Lower leg skin (tissue), 4 donors: ENCODE data around the gene CYP2R1. TPM values are rescaled to one million over a fixed set of nuclear protein-coding genes. Genes with fewer than 3 reads are reported as not detected.
A peak's percentile ranks its signal among the peaks of the same experiment; 100 is the strongest.

Experiments used
- DNase-seq, 2 donors: peaks; one replicate each; pipeline ENCODE4 v3.0.0-alpha.2; 2019; ENCODE audit warnings: low spot score in 2 of 2
- H3K4me3 ChIP-seq: fragments of 200-600 bp; sonication (generic); 2 replicates; pipeline ENCODE4 v1.5.1; 2017; ENCODE audit warnings: mild to moderate bottlenecking, low read depth; ENCODE audit not compliant: poor library complexity, severe bottlenecking
- POLR2A ChIP-seq, 2 donors: fragments of 450-650 bp; IDR thresholded peaks; one replicate each; pipeline ENCODE4 v1.6.1; 2016 to 2017; ENCODE audit warnings: antibody characterized with exemption in 2 of 2, mild to moderate bottlenecking in 1 of 2, moderate library complexity in 1 of 2
- WGBS, 2 donors: methylation state at CpG; one replicate each; pipeline ENCODE4 v1.1.5; 2018; 5-methylcytosine and 5-hydroxymethylcytosine counted together
- intact Hi-C: fragments of 100-400 bp; cut with DNase I; formaldehyde crosslinking; loops from one replicate; pipeline ENCODE4 v1.15.0; 2023; ENCODE audit warnings: low total_unique reads
- total RNA-seq, 4 donors: library from RNA; depleted of rRNA; stranded (reverse); fragments of >200 nt; gene quantifications; one replicate each; pipeline ENCODE4 v1.1.0, GENCODE V29; 2016
- TF ChIP-seq, protein P1 (sequence below), 3 donors: fragments of 450-650 bp; IDR thresholded peaks; one replicate each; pipeline ENCODE4 v1.5.1; 2016; ENCODE audit warnings: antibody characterized with exemption in 3 of 3, mild to moderate bottlenecking in 3 of 3, moderate library complexity in 2 of 3

CYP2R1 gene
- total RNA-seq, 4 donors from 2014 or later, result 19.4 to 27.9 (median 26.1) TPM

DNA sequence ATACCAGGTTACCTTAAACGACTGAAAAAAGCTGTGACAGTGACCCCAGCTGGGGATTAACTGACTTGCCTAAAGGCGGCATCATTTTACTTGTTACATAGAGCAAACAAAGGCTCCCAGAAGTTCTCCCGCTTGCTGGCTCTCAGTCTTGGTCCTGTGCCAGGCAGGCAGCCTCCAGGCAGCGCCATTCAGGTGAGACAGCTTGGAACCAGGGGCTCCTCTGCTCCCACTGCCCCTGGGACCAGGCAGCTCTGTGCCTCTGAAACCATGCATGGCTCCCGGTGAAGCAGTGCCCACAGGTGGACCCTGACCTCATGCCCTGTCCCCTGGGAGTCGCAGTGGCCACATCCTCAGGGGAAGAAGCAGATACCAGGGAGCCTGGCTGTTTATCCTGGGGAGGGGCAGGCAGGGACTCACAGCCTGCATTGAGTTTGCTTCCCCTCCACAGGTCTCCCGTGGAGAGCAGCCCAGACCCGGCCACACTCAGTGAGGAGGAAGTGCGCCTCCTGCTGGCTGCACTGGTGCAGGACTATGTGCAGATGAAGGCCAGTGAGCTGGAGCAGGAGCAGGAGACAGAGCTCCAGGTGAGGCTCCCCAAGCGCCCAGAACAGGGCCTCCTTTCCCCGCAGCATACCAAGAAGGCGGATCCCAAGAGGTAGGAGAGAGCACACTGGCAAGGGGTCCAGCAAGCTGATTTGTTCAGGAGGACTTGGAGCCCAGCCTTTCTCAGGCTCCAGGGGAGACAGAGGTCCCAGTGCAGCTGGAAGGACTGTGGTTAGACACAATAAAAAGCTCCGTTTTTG, 15.6 kb upstream of the CYP2R1 start:
- WGBS, 2 donors, result 16 to 33% methylated on average over 10 to 11 of the region's 13 CpGs
- TF ChIP-seq POLR2A (IDR thresholded peaks at IDR 0.05), result no peak
- TF ChIP-seq, protein P1, sequence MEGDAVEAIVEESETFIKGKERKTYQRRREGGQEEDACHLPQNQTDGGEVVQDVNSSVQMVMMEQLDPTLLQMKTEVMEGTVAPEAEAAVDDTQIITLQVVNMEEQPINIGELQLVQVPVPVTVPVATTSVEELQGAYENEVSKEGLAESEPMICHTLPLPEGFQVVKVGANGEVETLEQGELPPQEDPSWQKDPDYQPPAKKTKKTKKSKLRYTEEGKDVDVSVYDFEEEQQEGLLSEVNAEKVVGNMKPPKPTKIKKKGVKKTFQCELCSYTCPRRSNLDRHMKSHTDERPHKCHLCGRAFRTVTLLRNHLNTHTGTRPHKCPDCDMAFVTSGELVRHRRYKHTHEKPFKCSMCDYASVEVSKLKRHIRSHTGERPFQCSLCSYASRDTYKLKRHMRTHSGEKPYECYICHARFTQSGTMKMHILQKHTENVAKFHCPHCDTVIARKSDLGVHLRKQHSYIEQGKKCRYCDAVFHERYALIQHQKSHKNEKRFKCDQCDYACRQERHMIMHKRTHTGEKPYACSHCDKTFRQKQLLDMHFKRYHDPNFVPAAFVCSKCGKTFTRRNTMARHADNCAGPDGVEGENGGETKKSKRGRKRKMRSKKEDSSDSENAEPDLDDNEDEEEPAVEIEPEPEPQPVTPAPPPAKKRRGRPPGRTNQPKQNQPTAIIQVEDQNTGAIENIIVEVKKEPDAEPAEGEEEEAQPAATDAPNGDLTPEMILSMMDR (IDR thresholded peaks at IDR 0.05), result no peak
- intact Hi-C loops, result loop anchor here (5.0 kb wide), 1 partner anchor 115 kb away; no protein-coding TSS in a partner anchor
- DNase-seq, result peak; percentile 61 to 94
- H3K4me3 ChIP-seq, result no peak overlapping the region

DNA sequence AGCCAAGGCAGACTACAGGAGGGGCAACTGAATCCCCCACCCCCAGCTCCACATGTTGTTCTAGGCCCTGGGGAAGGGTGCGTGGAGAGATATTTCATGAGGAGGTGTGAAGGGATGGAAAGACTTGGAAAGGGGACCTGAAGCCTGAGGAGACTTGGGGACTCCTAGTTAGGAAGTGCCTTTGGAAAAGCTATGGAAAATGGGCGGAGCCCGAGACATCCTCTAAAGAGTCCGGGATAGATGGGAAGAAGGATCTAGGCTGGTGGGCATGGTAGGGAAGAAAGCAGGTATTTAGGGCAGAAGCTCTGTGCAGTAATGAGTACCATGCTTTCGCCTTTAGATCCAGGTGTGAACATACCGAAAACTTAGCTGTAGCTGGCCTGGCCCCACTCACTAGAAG, 15.0 kb upstream of the CYP2R1 start:
- TF ChIP-seq, protein P1 (IDR thresholded peaks at IDR 0.05), result no peak
- TF ChIP-seq POLR2A (IDR thresholded peaks at IDR 0.05), result no peak
- 85 to 86% methylated on average over 6 of the region's 6 CpGs for WGBS, 2 donors
- intact Hi-C loops, result loop anchor here (5.0 kb wide), 1 partner anchor 115 kb away; no protein-coding TSS in a partner anchor

DNA sequence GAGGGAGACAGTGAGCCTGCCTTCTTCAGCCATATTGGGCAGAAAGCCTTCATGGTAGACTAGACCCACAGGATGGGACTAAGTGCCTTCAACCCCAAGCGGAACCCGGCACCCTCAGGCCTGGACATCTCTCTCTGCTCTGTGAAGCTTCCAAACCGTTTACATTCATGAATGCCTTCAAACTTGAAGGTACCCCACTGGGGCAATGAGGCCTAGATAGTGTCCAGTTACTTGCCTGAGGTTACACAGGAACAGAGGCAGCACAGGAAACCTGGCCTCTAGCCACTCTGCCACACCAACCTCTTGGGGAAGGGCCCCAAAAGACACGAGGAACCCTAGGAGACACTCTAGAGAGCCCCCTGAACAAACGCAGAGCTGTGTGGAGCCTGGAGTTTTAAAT, 14.5 kb upstream of the CYP2R1 start:
- intact Hi-C loops, result loop anchor here (5.0 kb wide), 1 partner anchor 114 kb away; no protein-coding TSS in a partner anchor
- H3K4me3 ChIP-seq, result no peak overlapping the region
- WGBS, 2 donors, result 79% methylated on average over 5 of the region's 5 CpGs
- TF ChIP-seq, protein P1 (IDR thresholded peaks at IDR 0.05), result no peak
- no peak for TF ChIP-seq POLR2A (IDR thresholded peaks at IDR 0.05)
- DNase-seq, result no peak

More for the DNA sequence above, 15.0 kb upstream of the CYP2R1 start:
- H3K4me3 ChIP-seq, result no peak overlapping the region
- no peak for DNase-seq

DNA sequence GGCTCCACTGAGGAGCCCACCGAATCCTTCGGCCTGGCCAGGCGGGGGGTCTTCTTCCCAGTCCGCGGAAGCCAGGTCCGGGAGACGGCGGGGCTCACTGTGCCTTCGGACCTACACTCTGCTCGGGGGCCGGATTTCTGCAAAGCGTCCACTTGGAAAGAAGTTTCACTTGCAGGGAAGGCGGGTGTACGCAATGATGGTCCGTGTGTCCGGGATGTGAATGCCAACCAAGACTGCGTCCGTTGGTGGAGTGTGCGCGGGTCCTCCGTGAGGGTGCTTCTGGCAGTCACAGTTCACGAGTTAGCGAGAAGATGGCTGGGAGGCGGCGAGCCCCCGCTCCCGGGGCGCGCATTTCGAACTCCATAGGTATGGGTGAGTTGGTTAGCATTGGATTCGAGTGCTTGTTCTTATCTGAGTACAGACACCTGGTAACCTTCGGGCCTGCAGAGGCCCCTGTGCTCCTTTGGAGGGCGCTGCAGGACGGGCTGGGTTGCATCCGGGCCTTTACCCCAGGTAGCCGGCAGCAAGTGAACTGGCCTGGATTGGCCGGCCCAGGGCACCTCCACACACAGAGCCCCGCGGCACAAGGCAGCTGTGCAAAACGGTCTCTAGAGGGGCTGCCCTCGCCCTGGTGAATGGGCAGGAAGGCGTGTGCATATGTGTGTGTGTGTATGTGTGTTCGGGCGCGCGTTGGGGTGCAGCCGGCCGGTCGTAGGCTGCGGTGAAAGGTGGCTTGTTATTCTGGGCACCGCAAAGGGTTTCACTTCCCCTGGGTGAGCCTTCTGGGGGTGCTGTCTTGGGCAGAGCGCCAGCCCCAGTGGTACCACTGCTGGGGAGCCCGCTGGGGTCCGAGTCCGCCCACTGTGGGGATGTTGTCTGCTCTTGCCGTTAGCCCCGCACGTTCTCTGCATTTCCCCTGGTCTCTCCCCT, 13.3 kb upstream of the CYP2R1 start:
- intact Hi-C loops, result loop anchor here (5.0 kb wide), 1 partner anchor 113 kb away; no protein-coding TSS in a partner anchor
- TF ChIP-seq, protein P1 (IDR thresholded peaks at IDR 0.05), result no peak
- TF ChIP-seq POLR2A (IDR thresholded peaks at IDR 0.05), result no peak
- H3K4me3 ChIP-seq, result peak overlapping the region; percentile 23
- peak in 1 of 2 donors; percentile 87 for DNase-seq
- 9 to 16% methylated on average over 34 to 38 of the region's 58 CpGs for WGBS, 2 donors

DNA sequence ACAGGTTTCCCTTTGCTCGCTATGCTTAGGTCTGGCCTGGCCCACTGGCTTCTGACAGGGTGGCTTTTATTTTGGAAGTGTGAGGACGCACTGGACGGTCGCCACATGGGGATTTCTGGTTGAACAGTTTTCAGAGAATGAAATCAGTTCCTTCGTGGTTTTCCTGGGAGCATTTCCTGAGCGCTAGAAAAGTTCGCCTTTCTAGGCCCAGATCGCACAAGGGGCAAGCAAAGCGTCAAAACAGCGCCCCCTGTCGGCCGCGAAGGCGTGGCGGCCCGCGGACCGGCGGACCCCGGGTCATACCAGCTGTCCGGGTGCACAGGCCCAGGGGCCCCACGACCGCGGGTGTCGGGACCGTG, 12.7 kb upstream of the CYP2R1 start:
- 10 to 12% methylated on average over 20 to 26 of the region's 26 CpGs for WGBS, 2 donors

More for the DNA sequence above, 12.7 kb upstream of the CYP2R1 start:
- intact Hi-C loops, result loop anchor here (5.0 kb wide), 1 partner anchor 112 kb away; no protein-coding TSS in a partner anchor
- H3K4me3 ChIP-seq, result peak overlapping the region; percentile 23
- TF ChIP-seq, protein P1 (IDR thresholded peaks at IDR 0.05), result peak in 1 of 3 donors; percentile 71
- TF ChIP-seq POLR2A (IDR thresholded peaks at IDR 0.05), result no peak
- peak; percentile 67 to 96 for DNase-seq
